Activated naive CD4-positive, alpha-beta T cell treated with anti-CD3 and anti-CD28 coated beads, Interleukin-2, amount 50 U/mL, for 16 hours (primary cell): ENCODE results near the gene GPANK1.

Experiments
- DNase-seq: peaks from one replicate; pipeline ENCODE4 v3.0.0-alpha.2; 2020

Gene GPANK1

GRCh38 chr6:31614684-31615578 lies 49.9 kb downstream of the GPANK1 start, which contains the start of gene AIF1:
Gene AIF1 (plus strand): TSS chr6:31615234. CDS start chr6:31615330, 96 bp downstream.
- no peak for DNase-seq

GRCh38 chr6:31614075-31614619 lies 50.6 kb downstream of the GPANK1 start:
- DNase-seq: no peak
